ENCODE measurements around the gene ENTPD2.

ENTPD2 gene

DNA sequence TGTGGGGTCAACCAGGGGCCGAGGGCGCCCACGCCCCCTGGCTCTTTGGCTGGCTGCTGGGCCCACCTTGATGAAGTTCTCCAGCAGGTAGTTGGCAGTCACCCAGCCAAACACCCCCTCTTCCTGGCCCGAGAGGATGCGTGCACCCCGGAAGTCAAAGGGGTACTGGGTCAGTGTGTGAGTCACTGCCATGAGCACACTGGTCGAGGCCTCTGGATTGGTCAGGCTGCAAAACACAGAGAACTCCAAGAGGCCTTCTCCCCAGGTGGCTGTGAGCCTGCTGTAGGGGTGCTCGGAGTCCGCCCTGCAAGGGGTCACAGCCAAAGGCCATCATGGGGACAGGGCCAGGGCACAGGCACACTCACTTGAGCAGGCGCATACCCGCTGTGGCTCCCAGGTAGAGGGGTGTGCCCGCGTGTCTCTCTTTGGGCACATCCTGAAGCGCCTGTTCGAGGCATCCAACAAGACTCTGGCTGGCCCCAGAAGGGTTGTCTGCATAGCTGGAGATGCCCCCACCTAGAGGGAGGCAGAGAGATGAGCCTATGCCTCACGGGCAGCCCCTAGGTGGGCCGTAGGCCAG, 2.6 kb downstream of the ENTPD2 start:
- no peak overlapping the region for H3K4me3 ChIP-seq (ENCODE audit: low read length)
- no peak for DNase-seq (ENCODE audit: low read depth, low spot score)

DNA sequence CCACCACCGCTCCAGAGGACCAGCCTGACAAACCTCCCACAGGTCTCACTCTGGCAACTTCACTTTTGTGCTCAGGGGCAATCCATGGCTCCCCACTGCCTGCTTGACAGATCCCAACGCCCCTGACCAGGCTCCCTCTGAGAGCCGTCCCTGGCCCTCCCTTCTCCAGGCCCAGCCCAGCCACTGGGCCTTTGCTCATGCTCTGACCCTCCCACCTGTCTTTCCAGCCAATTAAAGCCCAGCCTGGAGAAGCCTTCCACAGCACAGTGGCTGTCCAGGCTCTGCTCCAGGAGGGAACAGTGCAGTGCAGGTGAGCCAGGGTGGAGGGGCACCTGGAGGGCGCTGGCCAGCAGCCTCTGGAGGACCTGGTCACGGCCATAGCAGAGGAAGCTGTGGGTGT, 3.3 kb downstream of the ENTPD2 start:
- H3K4me3 ChIP-seq (ENCODE audit: low read length), result no peak overlapping the region
- DNase-seq (ENCODE audit: low read depth, low spot score), result no peak

DNA sequence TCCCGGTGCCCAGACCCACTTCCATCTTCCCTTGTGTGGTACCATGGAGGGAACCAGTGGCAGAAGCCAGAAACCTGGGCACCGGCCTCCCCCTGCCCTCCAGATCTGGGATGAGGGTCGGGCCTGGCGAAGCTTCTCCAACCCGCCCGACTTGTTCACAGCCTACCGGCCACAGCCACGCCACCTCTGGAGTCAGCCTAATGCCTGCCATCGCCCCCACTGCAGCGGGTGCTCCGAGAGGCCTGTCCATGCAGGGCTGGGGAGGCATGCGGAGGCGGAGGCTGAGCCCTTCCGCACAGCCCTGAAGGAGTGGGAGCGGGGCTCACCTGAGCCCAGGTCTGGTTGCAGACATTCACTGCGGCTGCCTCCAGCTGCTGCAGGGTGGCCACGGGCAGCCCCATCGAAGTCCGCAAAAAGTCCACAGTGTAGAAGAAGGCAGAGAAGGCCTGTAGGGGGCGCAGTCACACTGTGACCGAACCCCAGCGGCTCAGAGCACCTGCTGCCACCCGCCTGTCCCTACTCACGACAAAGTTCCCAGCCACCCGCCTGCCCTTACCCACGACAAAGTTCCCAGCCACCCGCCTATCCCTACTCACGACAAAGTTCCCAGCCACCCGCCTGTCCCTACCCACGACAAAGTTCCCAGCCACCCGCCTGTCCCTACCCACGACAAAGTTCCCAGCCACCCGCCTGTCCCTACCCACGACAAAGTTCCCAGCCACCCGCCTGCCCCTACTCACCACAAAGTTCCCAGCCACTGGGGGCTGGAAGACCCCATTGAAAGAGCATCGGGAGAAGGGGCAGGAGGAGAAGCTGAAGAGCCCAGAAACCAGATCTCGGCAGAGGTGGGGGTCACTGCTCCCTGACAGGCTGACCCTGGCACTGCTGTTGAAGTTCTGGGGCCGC, 4.1 kb downstream of the ENTPD2 start:
- no peak for DNase-seq (ENCODE audit: low read depth, low spot score)
- no peak overlapping the region for H3K4me3 ChIP-seq (ENCODE audit: low read length)

- no peak overlapping the region for H3K4me3 ChIP-seq (ENCODE audit: low read length)
- no peak for DNase-seq (ENCODE audit: low read depth, low spot score)
Observed at GRCh38 chr9:137048655-137049543, 5.0 kb downstream of the ENTPD2 start.

GRCh38 chr9:137046088-137046787, 7.6 kb downstream of the ENTPD2 start, which contains the start of gene NPDC1:
NPDC1 (minus strand) TSS chr9:137046177; CDS start chr9:137045989, 188 bp downstream.
- H3K4me3 ChIP-seq (ENCODE audit: low read length), result peak within 1 kb of the TSS; percentile 59
- peak; percentile 55 for DNase-seq (ENCODE audit: low read depth, low spot score)

DNA sequence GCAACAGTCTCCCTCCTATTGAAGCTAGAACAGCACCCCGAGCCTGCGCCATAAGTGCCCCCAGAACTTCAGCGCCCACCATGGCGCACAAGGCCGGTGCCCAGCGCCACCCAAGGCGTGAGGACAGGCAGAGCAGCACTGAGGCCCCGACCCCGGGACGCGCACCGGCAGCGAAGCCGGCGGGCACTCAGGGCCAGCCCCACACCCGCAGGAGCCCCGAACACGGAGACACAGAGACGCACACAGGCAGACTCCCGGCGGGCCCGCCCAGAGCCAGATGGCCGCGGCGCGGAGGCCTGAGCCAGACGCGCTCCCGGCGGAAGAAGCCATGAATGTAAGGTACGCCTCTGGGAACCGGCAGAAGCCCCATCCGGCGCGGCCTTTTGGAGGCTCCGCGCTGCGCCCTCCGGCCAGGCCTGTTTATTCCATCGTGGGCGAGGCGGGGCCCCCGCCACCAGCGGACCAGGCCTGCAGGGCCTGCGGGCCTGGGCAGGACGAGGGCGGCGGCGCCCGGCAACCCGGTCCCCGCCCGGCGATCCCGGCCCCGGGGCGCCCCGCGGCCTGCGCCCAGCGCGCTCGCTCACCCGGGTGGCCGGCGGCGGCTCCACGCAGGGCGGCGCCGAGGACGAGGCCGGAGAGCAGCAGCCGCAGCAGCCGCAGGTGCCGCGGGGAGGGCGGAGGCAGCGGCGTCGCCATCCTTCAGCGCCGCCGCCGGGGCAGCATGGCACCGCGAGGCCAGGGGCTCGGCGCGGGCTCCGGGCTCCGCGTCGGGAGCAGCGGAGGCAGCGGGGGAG, 8.4 kb downstream of the ENTPD2 start:
- H3K4me3 ChIP-seq (ENCODE audit: low read length), result peak overlapping the region; percentile 59
- DNase-seq (ENCODE audit: low read depth, low spot score), result no peak

GRCh38 chr9:137044502-137045177, 9.2 kb downstream of the ENTPD2 start:
- DNase-seq (ENCODE audit: low read depth, low spot score), result no peak

GRCh38 chr9:137044037-137044436, 9.8 kb downstream of the ENTPD2 start:
- H3K4me3 ChIP-seq (ENCODE audit: low read length), result no peak overlapping the region
- no peak for DNase-seq (ENCODE audit: low read depth, low spot score)

More at GRCh38 chr9:137044502-137045177, 9.2 kb downstream of the ENTPD2 start:
- no peak overlapping the region for H3K4me3 ChIP-seq (ENCODE audit: low read length)

DNA sequence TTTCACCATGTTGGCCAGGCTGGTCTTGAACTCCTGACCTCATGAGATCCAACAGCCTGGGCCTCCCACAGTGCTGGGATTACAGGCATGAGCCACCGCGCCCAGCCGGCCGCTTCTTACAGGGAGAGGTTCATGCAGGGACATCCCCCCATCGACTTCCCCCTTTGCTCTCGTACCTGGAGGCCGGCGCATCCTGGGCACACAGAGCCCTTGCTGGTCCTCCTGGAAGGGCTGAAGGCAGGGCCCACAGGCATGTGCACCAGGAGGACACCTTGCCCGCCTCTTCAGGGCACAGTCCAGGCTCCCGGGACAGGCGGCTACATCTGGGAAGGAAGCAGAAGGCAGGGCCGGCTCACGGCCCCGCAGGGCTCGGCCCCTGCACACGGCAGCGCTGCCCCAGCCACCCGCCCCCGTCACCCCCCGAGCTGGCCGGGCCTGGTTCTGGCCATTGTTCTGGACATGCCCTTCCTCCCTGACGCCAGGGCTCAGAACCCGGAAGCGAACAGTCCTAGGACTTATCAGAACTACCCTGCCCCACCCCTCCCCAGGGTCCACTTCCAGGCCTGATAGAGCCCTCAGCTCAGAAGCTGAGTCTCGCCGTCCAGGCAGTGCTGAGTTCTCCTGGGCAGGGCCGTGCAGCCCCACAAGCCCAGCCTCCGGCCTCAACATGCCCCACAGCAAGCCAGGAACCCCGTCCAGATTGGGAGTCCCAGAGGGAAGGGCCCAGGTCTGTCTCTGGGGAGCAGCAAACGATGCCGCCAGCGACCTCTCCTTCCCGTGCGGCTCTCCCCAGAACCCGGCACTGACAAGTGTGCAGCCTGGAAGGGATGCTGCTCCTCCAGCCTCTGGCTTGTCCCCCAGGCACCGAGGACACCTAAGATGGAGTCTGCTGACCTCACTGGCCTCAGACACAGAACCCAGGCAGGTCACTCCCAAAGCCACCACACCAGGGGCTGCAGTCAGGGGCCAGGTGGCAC, 10.8 kb downstream of the ENTPD2 start:
- no peak for DNase-seq (ENCODE audit: low read depth, low spot score)
- no peak overlapping the region for H3K4me3 ChIP-seq (ENCODE audit: low read length)

DNA sequence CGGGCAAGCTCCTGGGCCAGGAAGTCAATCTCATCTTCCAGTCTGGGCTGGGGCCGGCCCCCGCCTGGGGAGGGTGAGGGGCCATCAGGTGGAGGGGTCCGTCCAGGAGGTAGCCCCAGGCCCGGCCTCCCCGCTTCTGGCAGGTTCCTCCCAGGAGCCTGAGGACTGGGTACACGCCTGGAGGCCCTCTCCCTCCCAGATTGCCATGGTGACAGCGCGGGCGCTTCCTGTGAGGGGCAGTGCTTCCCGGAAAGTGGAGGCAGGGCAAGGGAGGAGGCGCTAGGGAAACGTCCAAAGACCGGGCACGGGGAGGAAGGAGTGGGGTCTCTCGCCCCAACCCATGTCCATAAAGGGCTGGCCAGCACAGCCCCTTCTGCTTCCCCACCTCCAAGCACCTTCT, 12.7 kb downstream of the ENTPD2 start:
- DNase-seq (ENCODE audit: low read depth, low spot score), result no peak
- no peak overlapping the region for H3K4me3 ChIP-seq (ENCODE audit: low read length)

- no peak for DNase-seq (ENCODE audit: low read depth, low spot score)
Observed at GRCh38 chr9:137040568-137040967, 13.3 kb downstream of the ENTPD2 start.

DNA sequence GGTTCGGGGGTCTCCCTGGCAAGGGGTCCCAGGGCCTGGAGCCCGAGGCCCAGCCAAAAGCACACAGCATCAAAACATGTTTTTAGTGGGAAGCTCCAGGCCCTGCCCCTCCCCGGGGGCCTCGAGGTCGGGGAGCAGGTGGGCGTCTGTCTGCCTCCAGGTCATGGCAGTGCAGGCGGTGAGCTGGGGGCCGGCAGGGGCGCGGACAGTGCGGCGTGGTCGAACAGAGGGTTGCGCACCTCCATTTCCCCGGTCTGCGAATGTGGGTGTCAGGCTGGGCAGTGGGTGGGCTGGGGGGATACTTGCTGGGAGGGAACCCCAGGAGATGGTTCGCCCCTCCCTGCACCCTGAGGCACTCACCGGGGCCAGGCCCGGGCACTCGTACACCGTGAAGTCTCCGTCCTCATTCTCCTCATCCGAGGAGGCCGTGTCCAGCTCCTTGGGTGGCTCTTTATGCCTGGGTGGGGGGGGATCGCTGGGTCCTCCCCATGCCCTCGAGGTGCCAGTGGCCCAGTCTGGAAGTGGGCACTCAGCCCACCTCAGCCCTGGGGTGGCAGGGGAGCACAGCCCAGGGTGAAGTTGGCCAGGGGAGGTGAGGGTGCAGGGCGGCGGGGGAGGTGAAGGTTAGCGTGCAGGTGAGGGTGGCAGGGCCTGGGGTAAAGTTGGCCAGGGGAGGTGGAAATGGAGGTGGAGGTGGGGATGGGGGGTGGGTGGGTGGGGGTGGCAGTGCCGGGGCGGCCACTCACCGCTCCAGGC, 14.1 kb downstream of the ENTPD2 start:
- no peak overlapping the region for H3K4me3 ChIP-seq (ENCODE audit: low read length)
- no peak for DNase-seq (ENCODE audit: low read depth, low spot score)

More at GRCh38 chr9:137040568-137040967, 13.3 kb downstream of the ENTPD2 start:
- no peak overlapping the region for H3K4me3 ChIP-seq (ENCODE audit: low read length)

GRCh38 chr9:137038916-137039315, 14.9 kb downstream of the ENTPD2 start:
- H3K4me3 ChIP-seq (ENCODE audit: low read length), result no peak overlapping the region
- DNase-seq (ENCODE audit: low read depth, low spot score), result no peak

DNA sequence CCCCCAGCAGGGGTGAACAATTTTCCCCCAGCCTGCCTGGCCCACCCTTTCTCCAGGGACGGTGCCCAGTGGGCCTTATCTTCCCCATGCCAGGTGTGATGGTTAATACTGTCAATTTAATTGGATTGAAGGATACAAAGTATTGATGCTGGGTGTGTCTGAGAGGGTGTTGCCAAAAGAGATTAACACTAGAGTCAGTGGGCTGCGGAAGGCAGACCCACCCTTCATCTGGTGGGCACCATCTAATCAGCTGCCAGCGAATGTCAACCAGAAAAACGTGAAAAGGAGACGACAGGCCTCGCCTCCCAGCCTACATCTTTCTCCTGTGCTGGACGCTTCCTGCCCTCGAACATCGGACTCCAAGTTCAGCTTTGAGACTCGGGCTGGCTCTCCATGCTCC, 16.4 kb downstream of the ENTPD2 start:
- DNase-seq (ENCODE audit: low read depth, low spot score), result no peak
- no peak overlapping the region for H3K4me3 ChIP-seq (ENCODE audit: low read length)

DNA sequence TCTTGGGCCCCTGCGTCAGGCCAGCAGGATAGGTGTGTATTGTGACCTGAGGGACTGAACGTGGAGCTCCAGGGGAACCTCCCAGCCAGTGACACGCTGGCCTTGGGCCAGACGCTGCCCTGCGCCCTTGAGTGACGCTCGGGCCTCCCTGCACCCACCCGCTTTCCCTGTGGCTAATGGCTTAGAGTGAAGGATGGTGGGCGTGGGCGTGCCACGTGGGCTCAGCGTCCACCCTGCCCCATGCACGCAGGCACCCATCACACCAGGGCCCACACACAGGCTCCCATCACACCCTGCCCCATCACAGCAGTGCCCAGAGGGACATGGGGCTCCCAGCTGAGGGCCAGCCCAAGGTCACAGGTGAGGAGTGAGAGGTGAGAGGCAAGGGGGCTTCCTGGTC, 16.8 kb downstream of the ENTPD2 start:
- no peak for DNase-seq (ENCODE audit: low read depth, low spot score)
- H3K4me3 ChIP-seq (ENCODE audit: low read length), result no peak overlapping the region

- H3K4me3 ChIP-seq (ENCODE audit: low read length), result no peak overlapping the region
Observed at GRCh38 chr9:137035937-137036336, 17.9 kb downstream of the ENTPD2 start.

More at GRCh38 chr9:137035937-137036336, 17.9 kb downstream of the ENTPD2 start:
- DNase-seq (ENCODE audit: low read depth, low spot score), result no peak
